Neural progenitor cell (in vitro differentiated cells): ENCODE data around the gene ZNF548. TPM values are rescaled to one million over a fixed set of nuclear protein-coding genes. Genes with fewer than 3 reads are reported as not detected.
A peak's percentile ranks its signal among the peaks of the same experiment; 100 is the strongest.

Experiments used
- DNase-seq: peaks from one replicate; pipeline ENCODE4 v3.0.0-alpha.2; 2016; ENCODE audit warnings: low spot score
- H2AFZ ChIP-seq: fragments of 200-600 bp; sonication (generic); replicated peaks from 2 replicates; pipeline ENCODE4 v1.6.1; 2016; ENCODE audit warnings: antibody characterized with exemption
- H3F3A ChIP-seq: fragments of 200-600 bp; sonication (generic); 2 replicates; pipeline ENCODE4 v1.6.1; 2016; ENCODE audit warnings: antibody characterized with exemption, low read depth
- H3K27ac ChIP-seq: fragments of 200-600 bp; sonication (generic); 2 replicates; pipeline ENCODE4 v1.5.1; 2016; ENCODE audit warnings: mild to moderate bottlenecking
- H3K27me3 ChIP-seq: fragments of 200-600 bp; sonication (generic); 2 replicates; pipeline ENCODE4 v1.6.1; 2016; ENCODE audit warnings: mild to moderate bottlenecking, moderate library complexity
- H3K36me3 ChIP-seq: fragments of 200-600 bp; sonication (generic); 2 replicates; pipeline ENCODE4 v1.5.1; 2016
- H3K4me1 ChIP-seq: fragments of 200-600 bp; sonication (generic); 2 replicates; pipeline ENCODE4 v1.6.1; 2016; ENCODE audit warnings: mixed run types
- H3K4me2 ChIP-seq: fragments of 200-600 bp; sonication (generic); 2 replicates; pipeline ENCODE4 v1.6.1; 2016
- H3K4me3 ChIP-seq: fragments of 200-600 bp; sonication (generic); 2 replicates; pipeline ENCODE4 v1.5.1; 2016
- H3K79me2 ChIP-seq: fragments of 200-600 bp; sonication (generic); 2 replicates; pipeline ENCODE4 v1.6.1; 2016; ENCODE audit warnings: low read depth
- H3K9ac ChIP-seq: fragments of 200-600 bp; sonication (generic); 2 replicates; pipeline ENCODE4 v1.6.1; 2016
- H3K9me3 ChIP-seq: fragments of 200-600 bp; sonication (generic); 2 replicates; pipeline ENCODE4 v1.5.1; 2016; ENCODE audit warnings: low read depth
- H4K20me1 ChIP-seq: fragments of 200-600 bp; sonication (generic); 2 replicates; pipeline ENCODE4 v1.6.1; 2016; ENCODE audit warnings: low read depth
- H3K27ac Mint-ChIP-seq: 3 replicates; pipeline ENCODE4 v1.8.0; 2021; ENCODE audit warnings: mixed read lengths
- H3K27me3 Mint-ChIP-seq: 2 replicates; pipeline ENCODE4 v1.8.0; 2022; ENCODE audit warnings: low read depth, mild to moderate bottlenecking, inconsistent platforms, moderate library complexity, mixed read lengths; ENCODE audit not compliant: insufficient read depth
- H3K36me3 Mint-ChIP-seq: 3 replicates; pipeline ENCODE4 v1.8.0; 2021; ENCODE audit warnings: mixed read lengths
- H3K4me1 Mint-ChIP-seq: 3 replicates; pipeline ENCODE4 v1.8.0; 2021; ENCODE audit warnings: mixed read lengths
- H3K4me3 Mint-ChIP-seq: 3 replicates; pipeline ENCODE4 v1.8.0; 2021; ENCODE audit warnings: mild to moderate bottlenecking, moderate library complexity, mixed read lengths
- H3K9me3 Mint-ChIP-seq: 3 replicates; pipeline ENCODE4 v1.8.0; 2020; ENCODE audit warnings: mixed read lengths
- CTCF ChIP-seq: fragments of 200-600 bp; sonication (generic); IDR thresholded peaks from 2 replicates; pipeline ENCODE4 v1.5.1; 2017; ENCODE audit warnings: antibody characterized with exemption, mild to moderate bottlenecking
- EZH2 ChIP-seq: fragments of 200-600 bp; sonication (generic); IDR thresholded peaks from 2 replicates; pipeline ENCODE4 v1.6.1; 2017; ENCODE audit warnings: antibody characterized with exemption, mild to moderate bottlenecking, moderate library complexity
- EZH2phosphoT487 ChIP-seq: fragments of 200-600 bp; sonication (generic); IDR thresholded peaks from 2 replicates; pipeline ENCODE4 v1.6.1; 2017; ENCODE audit warnings: antibody characterized with exemption
- total RNA-seq: library from RNA; depleted of rRNA; stranded (reverse); fragments of >200 nt; gene quantifications from 2 replicates; pipeline ENCODE4 v1.2.3, GENCODE V29; 2015; ENCODE audit warnings: low replicate concordance

Gene ZNF548
- total RNA-seq, 1 donor from 2014 or later, result 18.7 TPM

- H3K36me3 ChIP-seq, result no peaks in the 10 kb centered on the region
- no peak overlapping the region for H3K9ac ChIP-seq
- DNase-seq, result no peak
- H2AFZ ChIP-seq, result no peak overlapping the region
- H4K20me1 ChIP-seq, result no peaks in the 10 kb centered on the region
- no peak overlapping the region for H3K27ac ChIP-seq
- H3K4me2 ChIP-seq, result no peak overlapping the region
- peaks cover 45% of the 10 kb centered on the region for H3K36me3 Mint-ChIP-seq
- peaks cover 15% of the 10 kb centered on the region for H3K79me2 ChIP-seq
- TF ChIP-seq EZH2 (no peak), CTCF (no peak), EZH2phosphoT487 (no peak)
- H3K27me3 ChIP-seq, result no peaks in the 10 kb centered on the region
- peaks cover 10% of the 10 kb centered on the region for H3K4me1 Mint-ChIP-seq
- no peaks in the 10 kb centered on the region for H3K9me3 Mint-ChIP-seq
- H3K4me3 Mint-ChIP-seq, result no peak overlapping the region
- peaks cover 4% of the 10 kb centered on the region for H3K27me3 Mint-ChIP-seq
- H3K4me3 ChIP-seq, result no peak overlapping the region
- H3F3A ChIP-seq, result no peaks in the 10 kb centered on the region
- no peaks in the 10 kb centered on the region for H3K4me1 ChIP-seq
- H3K9me3 ChIP-seq, result no peaks in the 10 kb centered on the region
- H3K27ac Mint-ChIP-seq, result no peak overlapping the region
These were observed 32.2 kb upstream of the ZNF548 start for GRCh38 chr19:57357406-57357805.

- H3K4me3 ChIP-seq, result no peak overlapping the region
- H3K79me2 ChIP-seq, result peaks cover 12% of the 10 kb centered on the region
- no peaks in the 10 kb centered on the region for H4K20me1 ChIP-seq
- H3K27ac ChIP-seq, result no peak overlapping the region
- no peak overlapping the region for H3K4me2 ChIP-seq
- H3K27me3 ChIP-seq, result no peaks in the 10 kb centered on the region
- Mint-ChIP-seq H3K27ac (no peak overlapping the region), H3K4me1 (peaks cover 9% of the 10 kb centered on the region), H3K27me3 (peaks cover 4% of the 10 kb centered on the region), H3K9me3 (no peaks in the 10 kb centered on the region), H3K4me3 (no peak overlapping the region), H3K36me3 (peaks cover 38% of the 10 kb centered on the region)
- TF ChIP-seq EZH2phosphoT487 (no peak), EZH2 (no peak), CTCF (no peak)
- H3F3A ChIP-seq, result no peaks in the 10 kb centered on the region
- no peak overlapping the region for H2AFZ ChIP-seq
- peaks cover 3% of the 10 kb centered on the region for H3K4me1 ChIP-seq
- H3K9ac ChIP-seq, result no peak overlapping the region
- no peak for DNase-seq
- no peaks in the 10 kb centered on the region for H3K36me3 ChIP-seq
- no peaks in the 10 kb centered on the region for H3K9me3 ChIP-seq
These were observed 30.4 kb upstream of the ZNF548 start for GRCh38 chr19:57359300-57359699.

GRCh38 chr19:57362419-57362818 lies 27.2 kb upstream of the ZNF548 start:
- peaks cover 9% of the 10 kb centered on the region for H3K4me1 Mint-ChIP-seq
- Histone ChIP-seq H3K27me3 (no peaks in the 10 kb centered on the region), H2AFZ (peak overlapping the region; percentile 46), H3F3A (no peaks in the 10 kb centered on the region), H3K27ac (no peak overlapping the region), H4K20me1 (no peaks in the 10 kb centered on the region), H3K36me3 (no peaks in the 10 kb centered on the region), H3K9ac (peak overlapping the region; percentile 35), H3K79me2 (peaks cover 17% of the 10 kb centered on the region), H3K4me1 (peaks cover 7% of the 10 kb centered on the region), H3K9me3 (no peaks in the 10 kb centered on the region), H3K4me3 (peak overlapping the region; percentile 84), H3K4me2 (peak overlapping the region; percentile 74)
- peaks cover 4% of the 10 kb centered on the region for H3K27me3 Mint-ChIP-seq
- no peak for DNase-seq
- H3K9me3 Mint-ChIP-seq, result no peaks in the 10 kb centered on the region
- H3K4me3 Mint-ChIP-seq, result peak overlapping the region; percentile 98
- peak overlapping the region; percentile 98 for H3K27ac Mint-ChIP-seq
- TF ChIP-seq EZH2 (no peak), CTCF (no peak), EZH2phosphoT487 (no peak)
- H3K36me3 Mint-ChIP-seq, result peaks cover 24% of the 10 kb centered on the region
